ENCODE data around the gene DHRS2.

- no peak for TF ChIP-seq CTCF (conservative IDR thresholded peaks at IDR 0.05; ENCODE audit: low read length)
- no peak for TF ChIP-seq EZH2phosphoT487 (IDR thresholded peaks at IDR 0.05; ENCODE audit: borderline replicate concordance, low read depth, low read length)
These were observed 7.5 kb downstream of the DHRS2 start for GRCh38 chr14:23643533-23644194.

Measured in OCI-LY7 (cell line).